T-cell (primary cell): ENCODE data around the gene COL18A1. TPM values are rescaled to one million over a fixed set of nuclear protein-coding genes. Genes with fewer than 3 reads are reported as not detected.
A peak's percentile ranks its signal among the peaks of the same experiment; 100 is the strongest.

Source experiments
- ATAC-seq, 4 experiments: fragments of 200-7000 bp in 3 of 4; fragments of 150-1000 bp in 1 of 4; cut with Tn5 transposase; replicated peaks in 1 of 4; 1 replicate in 3 of 4; 2 replicates in 1 of 4; pipeline ENCODE4 v1.10.0; 2021; ENCODE audit warnings: moderate library complexity in 3 of 4, mild to moderate bottlenecking in 2 of 4, moderate number of reproducible peaks in 1 of 4
- CTCF ChIA-PET, 2 donors: fragments of 300-600 bp; sonication (Branson Sonifier 250); formaldehyde crosslinking; loops; one replicate each; lab custom pipeline; 2022; ENCODE audit warnings: antibody characterized with exemption in 2 of 2; lab: Charles Lee
- POLR2A ChIA-PET, 2 donors: fragments of 300-600 bp; sonication (Branson Sonifier 250); formaldehyde crosslinking; loops; one replicate each; lab custom pipeline; 2022; ENCODE audit warnings: antibody characterized with exemption in 2 of 2; lab: Charles Lee
- DNase-seq, 35 experiments: peaks; one replicate each; pipeline versions ENCODE4 v3.0.0 to v3.0.0-alpha.2; 2013 to 2023
- H3K27ac ChIP-seq: one replicate; pipeline ENCODE4 v1.5.1; 2013; ENCODE audit warnings: low read length
- H3K27me3 ChIP-seq, 2 experiments: replicated peaks in 1 of 2; 1 replicate in 1 of 2; 2 replicates in 1 of 2; pipeline versions ENCODE4 v1.6.1 to v1.7.0; 2013; ENCODE audit warnings: low read length in 1 of 2, mixed read lengths in 1 of 2; ENCODE audit not compliant: control insufficient read depth in 2 of 2, insufficient read depth in 2 of 2; ENCODE audit errors: extremely low read depth in 1 of 2
- H3K36me3 ChIP-seq, 2 donors: 1 replicate in 1 of 2; 2 replicates in 1 of 2; pipeline versions ENCODE4 v1.6.1 to v1.7.0; 2013; ENCODE audit warnings: low read length in 1 of 2; ENCODE audit not compliant: control insufficient read depth in 2 of 2, insufficient read depth in 1 of 2; ENCODE audit errors: extremely low read depth in 1 of 2
- H3K4me1 ChIP-seq, 2 experiments: 1 replicate in 1 of 2; 2 replicates in 1 of 2; pipeline versions ENCODE4 v1.6.1 to v1.7.0; 2013; ENCODE audit warnings: low read length in 2 of 2, mixed read lengths in 1 of 2; ENCODE audit not compliant: insufficient read depth in 2 of 2, control insufficient read depth in 1 of 2; ENCODE audit errors: extremely low read depth in 1 of 2
- H3K4me3 ChIP-seq, 2 donors: 1 replicate in 1 of 2; 2 replicates in 1 of 2; pipeline versions ENCODE4 v1.5.1 to v1.7.0; 2013; ENCODE audit warnings: mild to moderate bottlenecking in 2 of 2, low read length in 1 of 2, moderate library complexity in 1 of 2; ENCODE audit not compliant: control insufficient read depth in 1 of 2; ENCODE audit errors: extremely low read depth in 1 of 2
- H3K9me3 ChIP-seq: 2 replicates; pipeline ENCODE4 v1.7.0; 2013
- H3K27ac Mint-ChIP-seq, 2 donors: one replicate each; pipeline ENCODE4 v1.8.0; 2020 to 2021; ENCODE audit warnings: mild to moderate bottlenecking in 2 of 2, mixed read lengths in 2 of 2
- H3K27me3 Mint-ChIP-seq, 2 donors: one replicate each; pipeline ENCODE4 v1.8.0; 2021 to 2022; ENCODE audit warnings: mixed read lengths in 2 of 2
- H3K36me3 Mint-ChIP-seq: one replicate; pipeline ENCODE4 v1.8.0; 2021; ENCODE audit warnings: mixed read lengths
- H3K4me1 Mint-ChIP-seq, 3 donors: one replicate each; pipeline ENCODE4 v1.8.0; 2020 to 2022; ENCODE audit warnings: mixed read lengths in 3 of 3, mild to moderate bottlenecking in 1 of 3
- H3K4me3 Mint-ChIP-seq, 3 donors: one replicate each; pipeline ENCODE4 v1.8.0; 2020 to 2022; ENCODE audit warnings: mild to moderate bottlenecking in 3 of 3, mixed read lengths in 3 of 3, moderate library complexity in 3 of 3
- H3K9me3 Mint-ChIP-seq, 3 donors: one replicate each; pipeline ENCODE4 v1.8.0; 2020 to 2022; ENCODE audit warnings: mixed read lengths in 3 of 3
- WGBS: methylation state at CpG from one replicate; pipeline ENCODE4 v1.1.5; 2013; ENCODE audit warnings: missing lambda C conversion rate; ENCODE audit not compliant: insufficient coverage; 5-methylcytosine and 5-hydroxymethylcytosine counted together
- total RNA-seq, 35 experiments: library from RNA in 6 of 35; stranded (reverse) in 6 of 35; fragments of 120-200 nt in 1 of 35; gene quantifications; one replicate each; pipeline versions ENCODE4 v1.2.1 to v1.2.4 and lab custom pipeline; 2013 to 2026

COL18A1 gene
- total RNA-seq, 5 donors from 2014 or later (not counting 1 experiment from before 2014, with no cell fraction given): 7.2 to 53.8 (median 10.5) TPM

DNA sequence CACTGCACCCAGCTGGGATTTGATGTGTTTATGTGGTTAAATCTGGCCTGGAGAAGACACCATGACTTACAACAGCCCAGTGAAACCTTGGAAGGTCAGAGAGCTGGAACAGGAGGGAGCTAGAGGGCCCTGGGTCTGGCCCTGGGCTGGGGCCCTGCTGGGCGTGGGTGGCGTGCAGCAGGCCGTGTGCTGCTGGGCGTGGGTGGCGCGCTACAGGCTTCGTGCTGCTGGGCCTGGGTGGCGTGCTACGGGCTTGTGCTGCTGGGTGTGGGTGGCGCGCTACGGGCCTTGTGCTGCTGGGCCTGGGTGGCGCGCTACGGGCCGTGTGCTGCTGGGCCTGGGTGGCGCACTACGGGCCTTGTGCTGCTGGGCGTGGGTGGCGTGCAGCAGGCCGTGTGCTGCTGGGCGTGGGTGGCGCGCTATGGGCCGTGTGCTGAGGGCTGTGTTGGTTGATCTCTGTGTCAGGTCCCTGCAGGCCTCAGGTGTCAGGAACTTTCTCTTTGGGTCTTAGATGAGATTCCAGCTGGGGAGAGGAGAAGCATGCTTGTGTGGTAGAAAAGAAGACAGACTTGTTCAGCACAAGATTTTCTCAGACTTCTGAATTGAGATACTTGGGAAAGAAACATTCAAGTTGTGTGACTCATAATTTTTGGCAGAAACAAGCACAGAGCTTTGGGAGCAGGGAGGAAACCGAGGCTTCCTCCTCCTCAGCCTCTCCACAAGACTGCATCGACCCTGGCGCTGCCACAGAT, 66.0 kb downstream of the COL18A1 start:
- Histone ChIP-seq H3K27me3 (peaks cover 0 to 21% of the 10 kb centered on the region in 2 experiments), H3K4me3 (no peak overlapping the region), H3K36me3 (no peaks in the 10 kb centered on the region), H3K9me3 (no peaks in the 10 kb centered on the region), H3K4me1 (peaks cover 4 to 26% of the 10 kb centered on the region in 2 experiments), H3K27ac (peak overlapping the region; percentile 61)
- POLR2A ChIA-PET: no interaction called here
- WGBS: 34% methylated on average over 28 of the region's 28 CpGs
- ATAC-seq (peak; percentile 83 to 94 (median 90)), DNase-seq (peak in 21 of 35 experiments; percentile 5 to 78 (median 24))
- peaks cover 10 to 27% (median 12%) of the 10 kb centered on the region in 3 donors for H3K4me1 Mint-ChIP-seq
- H3K27me3 Mint-ChIP-seq: peaks cover 0 to 5% of the 10 kb centered on the region in 2 donors
- CTCF ChIA-PET: no interaction called here
- H3K27ac Mint-ChIP-seq: peak overlapping the region; percentile 95 to 96
- no peaks in the 10 kb centered on the region for H3K9me3 Mint-ChIP-seq
- no peaks in the 10 kb centered on the region for H3K36me3 Mint-ChIP-seq
- peak overlapping the region in 2 of 3 donors; percentile 9 to 49 for H3K4me3 Mint-ChIP-seq

DNA sequence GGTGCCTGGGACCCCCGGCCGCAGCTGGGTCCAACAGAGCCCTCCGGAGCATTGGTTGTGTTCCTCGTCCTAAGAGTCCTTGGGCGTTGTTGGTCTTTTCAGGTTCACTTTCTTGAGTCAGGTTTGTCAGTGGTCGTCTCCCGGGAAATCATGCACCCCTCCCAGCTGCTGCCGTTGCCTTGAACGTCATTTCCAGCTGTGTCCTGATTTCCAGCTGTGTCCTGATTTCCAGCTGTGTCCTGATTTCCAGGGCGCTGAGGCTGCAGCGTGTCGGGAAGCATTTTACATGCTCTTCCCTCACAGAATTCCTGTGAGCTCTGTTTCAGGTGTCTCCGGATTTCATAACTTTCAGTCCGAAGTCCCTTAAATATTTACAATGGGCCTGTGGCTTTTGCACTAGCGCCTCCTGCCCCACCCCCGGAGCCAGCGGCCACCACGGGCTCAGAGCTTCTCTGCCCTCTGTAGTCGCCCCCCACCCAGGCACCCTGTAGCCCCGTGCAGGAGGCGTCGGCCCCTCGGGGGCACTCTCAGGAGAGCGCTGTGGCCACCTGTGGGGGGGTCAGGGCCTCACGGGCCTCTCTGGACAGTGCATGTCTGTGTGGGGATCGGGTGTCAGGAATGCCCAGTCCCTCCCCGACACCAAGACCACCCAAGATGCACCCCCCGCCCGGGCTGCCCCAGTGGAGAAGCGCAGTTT, 66.7 kb downstream of the COL18A1 start:
- Histone ChIP-seq H3K9me3 (no peaks in the 10 kb centered on the region), H3K27ac (peak overlapping the region; percentile 61), H3K36me3 (no peaks in the 10 kb centered on the region), H3K4me1 (peaks cover 8 to 30% of the 10 kb centered on the region in 2 experiments), H3K27me3 (peaks cover 0 to 16% of the 10 kb centered on the region in 2 experiments), H3K4me3 (no peak overlapping the region)
- Mint-ChIP-seq H3K36me3 (no peaks in the 10 kb centered on the region), H3K4me1 (peaks cover 16 to 32% (median 16%) of the 10 kb centered on the region in 3 donors), H3K27ac (peak overlapping the region; percentile 95 to 96), H3K4me3 (no peak overlapping the region), H3K27me3 (peaks cover 0 to 5% of the 10 kb centered on the region in 2 donors), H3K9me3 (no peaks in the 10 kb centered on the region)
- no peak for DNase-seq
- WGBS: 96% methylated on average over 19 of the region's 30 CpGs
- no peak for ATAC-seq
- ChIA-PET POLR2A (no interaction called here), CTCF (no interaction called here)

DNA sequence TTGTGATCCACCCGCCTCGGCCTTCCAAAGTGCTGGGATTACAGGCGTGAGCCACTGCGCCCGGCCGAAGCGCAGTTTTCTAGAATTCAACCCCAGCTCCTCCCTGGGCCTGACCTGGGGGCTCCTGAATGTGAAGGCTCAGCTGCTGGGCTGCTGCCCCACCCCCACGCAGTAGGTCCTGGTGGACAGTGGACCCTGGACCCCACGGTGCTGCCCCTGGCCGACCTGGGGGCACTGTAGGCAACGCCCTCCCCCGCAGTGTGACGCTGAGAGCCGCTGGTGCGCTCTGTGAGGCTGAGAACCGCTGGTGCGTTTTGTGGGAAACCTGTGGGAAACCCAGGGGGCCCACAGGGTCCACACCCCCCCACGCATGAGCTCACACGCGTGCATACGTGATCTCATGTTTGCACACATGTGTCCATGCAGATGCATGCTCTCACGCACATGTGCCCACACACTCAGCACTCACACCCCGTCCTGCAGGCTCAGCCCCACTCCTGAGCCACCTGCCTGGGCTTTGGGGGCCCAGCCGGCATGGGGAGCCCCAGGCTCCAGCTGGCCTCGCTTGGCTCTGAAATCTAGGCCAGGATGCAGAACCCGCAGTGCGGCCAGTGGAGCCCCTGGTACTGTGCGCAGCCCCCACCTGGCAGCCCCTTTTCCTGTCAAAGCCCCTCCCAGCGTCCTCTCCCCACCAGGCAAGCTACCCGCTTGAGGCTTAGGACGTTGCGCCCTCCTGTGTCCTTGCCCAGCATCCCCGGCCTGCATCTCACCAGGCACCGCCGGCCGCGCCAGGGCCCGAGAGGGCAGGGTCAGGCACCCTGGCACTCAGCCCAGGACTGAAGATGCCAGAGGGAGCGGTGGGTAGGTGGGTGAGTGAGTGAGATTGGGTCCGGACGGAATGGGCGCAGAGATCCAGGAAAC, 67.7 kb downstream of the COL18A1 start:
- Histone ChIP-seq H3K9me3 (no peaks in the 10 kb centered on the region), H3K36me3 (no peaks in the 10 kb centered on the region), H3K27ac (no peak overlapping the region), H3K4me1 (peaks cover 18 to 40% of the 10 kb centered on the region in 2 experiments), H3K4me3 (no peak overlapping the region), H3K27me3 (peaks cover 0 to 11% of the 10 kb centered on the region in 2 experiments)
- ATAC-seq (no peak), DNase-seq (no peak)
- Mint-ChIP-seq H3K27ac (no peak overlapping the region), H3K4me3 (no peak overlapping the region), H3K36me3 (no peaks in the 10 kb centered on the region), H3K27me3 (peaks cover 0 to 1% of the 10 kb centered on the region in 2 donors), H3K9me3 (no peaks in the 10 kb centered on the region), H3K4me1 (peaks cover 17 to 39% (median 21%) of the 10 kb centered on the region in 3 donors)
- POLR2A ChIA-PET: no interaction called here
- 85% methylated on average over 31 of the region's 42 CpGs for WGBS
- CTCF ChIA-PET: no interaction called here

DNA sequence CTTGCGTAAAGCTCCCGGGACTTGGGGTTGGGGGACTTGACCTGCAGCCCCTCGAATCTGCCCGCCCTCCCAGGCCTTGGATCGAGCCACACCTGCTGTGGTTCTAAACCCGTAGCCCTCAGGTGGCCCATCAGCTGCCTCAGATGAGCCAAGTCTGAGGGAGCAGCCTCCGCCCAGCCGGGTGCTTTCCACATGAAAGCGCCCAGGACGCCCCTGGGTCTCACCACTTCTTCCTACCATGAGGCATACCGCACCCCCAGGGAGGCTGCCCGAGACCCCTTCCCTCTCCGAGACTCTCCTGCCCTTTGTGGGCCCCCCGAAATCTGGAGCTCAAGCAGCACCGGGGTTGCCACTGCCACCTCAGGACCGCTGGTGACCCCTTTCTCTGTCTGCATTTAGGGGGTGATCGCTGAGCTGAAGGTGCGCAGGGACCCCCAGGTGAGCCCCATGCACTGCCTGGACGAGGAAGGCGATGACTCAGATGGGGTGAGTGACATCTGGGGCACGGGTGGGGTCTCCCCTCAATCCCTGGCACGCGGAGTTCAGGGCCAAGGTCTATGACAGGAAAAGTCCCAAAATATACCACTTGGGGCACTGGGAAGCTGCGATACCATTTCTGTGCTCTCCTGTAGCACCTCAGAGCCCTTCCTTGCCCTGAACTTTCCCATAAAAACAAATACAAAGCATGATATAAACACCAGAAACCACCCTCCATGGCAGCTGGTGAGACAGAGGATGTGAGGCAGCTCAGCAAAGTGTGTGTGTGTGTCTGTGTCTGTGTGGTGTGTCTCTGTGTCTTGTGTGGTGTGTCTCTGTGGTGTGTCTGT, 68.7 kb downstream of the COL18A1 start:
- H3K36me3 ChIP-seq: no peaks in the 10 kb centered on the region
- CTCF ChIA-PET: no interaction called here
- H3K4me1 Mint-ChIP-seq: peaks cover 26 to 48% (median 31%) of the 10 kb centered on the region in 3 donors
- ATAC-seq: no peak
- no peak overlapping the region for H3K27ac ChIP-seq
- peaks cover 0 to 1% of the 10 kb centered on the region in 2 donors for H3K27me3 Mint-ChIP-seq
- POLR2A ChIA-PET: no interaction called here
- H3K4me1 ChIP-seq: peaks cover 24 to 50% of the 10 kb centered on the region in 2 experiments
- no peaks in the 10 kb centered on the region for H3K9me3 Mint-ChIP-seq
- peak overlapping the region in 1 of 2 donors; percentile 36 for H3K27ac Mint-ChIP-seq
- no peak for DNase-seq
- no peaks in the 10 kb centered on the region for H3K36me3 Mint-ChIP-seq
- H3K27me3 ChIP-seq: peaks cover 0 to 8% of the 10 kb centered on the region in 2 experiments
- H3K4me3 Mint-ChIP-seq: peak overlapping the region in 1 of 3 donors; percentile 10
- 65% methylated on average over 16 of the region's 24 CpGs for WGBS
- no peaks in the 10 kb centered on the region for H3K9me3 ChIP-seq
- H3K4me3 ChIP-seq: no peak overlapping the region

DNA sequence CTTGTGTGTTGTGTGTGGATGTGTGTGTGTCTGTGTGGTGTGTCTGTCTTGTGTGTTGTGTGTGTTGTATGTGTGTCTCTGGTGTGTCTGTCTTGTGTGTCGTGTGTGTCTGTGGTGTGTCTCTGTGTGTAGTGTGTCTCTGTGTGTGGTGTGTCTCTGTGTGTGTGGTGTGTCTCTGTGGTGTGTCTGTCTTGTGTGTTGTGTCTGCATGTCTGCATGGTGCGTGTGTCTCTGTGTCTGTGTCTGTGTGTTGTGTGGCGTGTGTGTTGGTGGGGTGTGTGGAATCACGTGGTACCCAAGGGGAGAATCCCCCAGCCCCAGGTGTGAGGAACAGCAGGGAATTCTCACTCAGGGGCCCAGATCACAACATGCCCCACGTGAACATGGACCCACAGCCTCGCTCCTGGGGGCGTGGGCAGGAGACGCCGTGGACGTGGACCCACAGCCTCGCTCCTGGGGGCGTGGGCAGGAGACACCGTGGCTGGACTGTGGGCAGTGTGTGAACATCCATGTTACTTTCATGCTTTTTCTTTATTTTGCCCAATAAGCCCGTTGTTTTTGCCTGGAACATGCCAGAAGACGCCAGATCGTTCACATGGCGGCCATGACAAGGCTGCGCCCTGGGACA, 69.5 kb downstream of the COL18A1 start:
- H3K9me3 ChIP-seq: no peaks in the 10 kb centered on the region
- CTCF ChIA-PET: no interaction called here
- peaks cover 30 to 58% of the 10 kb centered on the region in 2 experiments for H3K4me1 ChIP-seq
- H3K27me3 ChIP-seq: peaks cover 0 to 3% of the 10 kb centered on the region in 2 experiments
- Mint-ChIP-seq H3K27me3 (peaks cover 0 to 1% of the 10 kb centered on the region in 2 donors), H3K9me3 (no peaks in the 10 kb centered on the region), H3K4me3 (peak overlapping the region in 1 of 3 donors; percentile 10), H3K36me3 (no peaks in the 10 kb centered on the region), H3K4me1 (peaks cover 32 to 56% (median 38%) of the 10 kb centered on the region in 3 donors), H3K27ac (peak overlapping the region in 1 of 2 donors; percentile 29)
- DNase-seq: no peak
- H3K4me3 ChIP-seq: no peak overlapping the region
- no peaks in the 10 kb centered on the region for H3K36me3 ChIP-seq
- no peak overlapping the region for H3K27ac ChIP-seq
- ATAC-seq: no peak
- POLR2A ChIA-PET: no interaction called here
- WGBS: 91% methylated on average over 17 of the region's 18 CpGs
